Transverse colon (tissue), 4 donors: ENCODE measurements around the gene LPCAT2. TPM values are rescaled to one million over a fixed set of nuclear protein-coding genes. Genes with fewer than 3 reads are reported as not detected.

Experiments used
- DNase-seq: peaks from one replicate; pipeline ENCODE4 v3.0.0-alpha.2; 2019
- H3K27ac ChIP-seq, 4 donors: fragments of 200-600 bp; sonication (generic); 2 replicates each; pipeline ENCODE4 v1.5.1; 2016 to 2018; ENCODE audit warnings: inconsistent platforms in 4 of 4
- H3K27me3 ChIP-seq: fragments of 200-600 bp; sonication (generic); 2 replicates; pipeline ENCODE4 v1.5.1; 2017; ENCODE audit warnings: inconsistent platforms
- H3K36me3 ChIP-seq, 4 donors: fragments of 200-600 bp; sonication (generic); 2 replicates each; pipeline ENCODE4 v1.5.1; 2017 to 2019; ENCODE audit warnings: inconsistent platforms in 4 of 4
- H3K4me1 ChIP-seq, 4 donors: fragments of 200-600 bp; sonication (generic); 2 replicates each; pipeline ENCODE4 v1.5.1; 2017 to 2020; ENCODE audit warnings: inconsistent platforms in 4 of 4
- H3K4me3 ChIP-seq, 4 donors: fragments of 200-600 bp; sonication (generic); 1 replicate in 1 of 4; 2 replicates in 3 of 4; pipeline versions ENCODE4 v1.5.1 to v1.6.1; 2017 to 2019; ENCODE audit warnings: inconsistent platforms in 4 of 4
- H3K9me3 ChIP-seq, 2 donors: fragments of 200-600 bp; sonication (generic); 2 replicates each; pipeline ENCODE4 v1.5.1; 2017 to 2019; ENCODE audit warnings: inconsistent platforms in 2 of 2
- EP300 ChIP-seq: sonication (generic); formaldehyde crosslinking; IDR thresholded peaks from one replicate; pipeline ENCODE4 v1.6.1; 2017; ENCODE audit warnings: antibody characterized with exemption, low read depth
- POLR2A ChIP-seq: fragments of 450-650 bp; IDR thresholded peaks from one replicate; pipeline ENCODE4 v1.6.1; 2016; ENCODE audit warnings: antibody characterized with exemption, mild to moderate bottlenecking, moderate library complexity
- POLR2AphosphoS5 ChIP-seq, 3 donors: sonication (generic); formaldehyde crosslinking; IDR thresholded peaks; one replicate each; pipeline ENCODE4 v1.6.1; 2016; ENCODE audit warnings: antibody characterized with exemption in 3 of 3
- WGBS, 2 donors: methylation state at CpG; one replicate each; pipeline ENCODE4 v1.1.5; 2018; ENCODE audit warnings: low coverage in 1 of 2; 5-methylcytosine and 5-hydroxymethylcytosine counted together
- in situ Hi-C, 4 donors: fragments of 200-750 bp; cut with MboI; loops; one replicate each; pipeline versions ENCODE4 v1.15.0 to v1.15.1; 2017; ENCODE audit warnings: low sequenced_read_pairs in 3 of 4, low pct_ligation_motif_present in 1 of 4, low pct_unique_long_range_greater_than_20kb in 1 of 4
- intact Hi-C: fragments of 100-400 bp; cut with DNase I; formaldehyde crosslinking; loops from one replicate; pipeline ENCODE4 v1.15.1; 2023; ENCODE audit warnings: low total_unique reads
- total RNA-seq, 4 donors: library from RNA; depleted of rRNA; stranded (reverse); fragments of >200 nt; gene quantifications; one replicate each; pipeline ENCODE4 v1.1.0, GENCODE V29; 2016
- TF ChIP-seq, protein P1 (sequence below), 5 experiments: fragments of 200-600 bp in 3 of 5; fragments of 450-650 bp in 2 of 5; sonication (generic) in 3 of 5; IDR thresholded peaks; 1 replicate in 2 of 5; 2 replicates in 3 of 5; pipeline ENCODE4 v1.5.1; 2016 to 2017; ENCODE audit warnings: antibody characterized with exemption in 5 of 5, inconsistent platforms in 3 of 5, mild to moderate bottlenecking in 2 of 5, moderate library complexity in 1 of 5

The LPCAT2 gene
- total RNA-seq, 4 donors from 2014 or later: 1.6 to 11.6 (median 6.2) TPM

GRCh38 chr16:55489956-55490265 lies 19.0 kb upstream of the LPCAT2 start:
- in situ Hi-C loops (no loop called here), intact Hi-C loops (no loop called here)
- Histone ChIP-seq H3K4me3 (no peak overlapping the region), H3K27me3 (no peaks in the 10 kb centered on the region), H3K27ac (no peak overlapping the region), H3K9me3 (no peaks in the 10 kb centered on the region), H3K4me1 (peaks cover 1 to 6% (median 4%) of the 10 kb centered on the region in 4 donors), H3K36me3 (no peaks in the 10 kb centered on the region)
- 86% methylated on average over 2 of the region's 2 CpGs; no CpG with 5 or more reads in 1 of the 2 donors for WGBS, 2 donors
- TF ChIP-seq EP300: no peak
- DNase-seq: no peak

DNA sequence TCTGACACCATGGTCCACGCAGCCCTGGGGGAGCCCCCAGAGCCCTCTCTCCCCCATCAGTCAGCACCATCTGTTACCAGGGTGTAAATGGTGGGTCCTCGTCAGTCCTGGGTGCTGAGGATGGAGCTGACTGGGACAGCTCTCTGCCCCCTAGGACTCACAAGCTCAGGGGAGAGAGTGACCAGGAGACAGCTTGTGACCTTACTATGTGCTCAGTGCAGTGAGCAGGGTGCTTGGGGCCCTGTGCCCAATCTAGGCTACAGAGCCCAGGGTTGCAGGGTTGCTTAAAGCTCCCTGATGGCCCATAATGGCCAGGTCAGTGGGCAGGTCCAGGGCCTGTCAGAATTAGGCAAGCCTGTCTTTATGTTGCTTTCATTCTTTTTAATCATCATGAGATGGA lies 18.6 kb upstream of the LPCAT2 start:
- Histone ChIP-seq H3K27me3 (no peaks in the 10 kb centered on the region), H3K27ac (no peak overlapping the region), H3K9me3 (no peaks in the 10 kb centered on the region), H3K4me3 (no peak overlapping the region), H3K4me1 (peaks cover 4 to 10% (median 6%) of the 10 kb centered on the region in 4 donors), H3K36me3 (no peaks in the 10 kb centered on the region)
- WGBS, 2 donors: 48% methylated on average over 2 of the region's 2 CpGs; no CpG with 5 or more reads in 1 of the 2 donors
- TF ChIP-seq POLR2AphosphoS5 (IDR thresholded peaks at IDR 0.05): no peak
- no peak for TF ChIP-seq EP300
- TF ChIP-seq, protein P1, sequence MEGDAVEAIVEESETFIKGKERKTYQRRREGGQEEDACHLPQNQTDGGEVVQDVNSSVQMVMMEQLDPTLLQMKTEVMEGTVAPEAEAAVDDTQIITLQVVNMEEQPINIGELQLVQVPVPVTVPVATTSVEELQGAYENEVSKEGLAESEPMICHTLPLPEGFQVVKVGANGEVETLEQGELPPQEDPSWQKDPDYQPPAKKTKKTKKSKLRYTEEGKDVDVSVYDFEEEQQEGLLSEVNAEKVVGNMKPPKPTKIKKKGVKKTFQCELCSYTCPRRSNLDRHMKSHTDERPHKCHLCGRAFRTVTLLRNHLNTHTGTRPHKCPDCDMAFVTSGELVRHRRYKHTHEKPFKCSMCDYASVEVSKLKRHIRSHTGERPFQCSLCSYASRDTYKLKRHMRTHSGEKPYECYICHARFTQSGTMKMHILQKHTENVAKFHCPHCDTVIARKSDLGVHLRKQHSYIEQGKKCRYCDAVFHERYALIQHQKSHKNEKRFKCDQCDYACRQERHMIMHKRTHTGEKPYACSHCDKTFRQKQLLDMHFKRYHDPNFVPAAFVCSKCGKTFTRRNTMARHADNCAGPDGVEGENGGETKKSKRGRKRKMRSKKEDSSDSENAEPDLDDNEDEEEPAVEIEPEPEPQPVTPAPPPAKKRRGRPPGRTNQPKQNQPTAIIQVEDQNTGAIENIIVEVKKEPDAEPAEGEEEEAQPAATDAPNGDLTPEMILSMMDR (IDR thresholded peaks at IDR 0.05): no peak
- TF ChIP-seq POLR2A: no peak
- in situ Hi-C loops (no loop called here), intact Hi-C loops (no loop called here)
- no peak for DNase-seq

GRCh38 chr16:55491691-55492090 lies 17.2 kb upstream of the LPCAT2 start:
- WGBS, 2 donors: 73% methylated on average over 7 of the region's 7 CpGs; no CpG with 5 or more reads in 1 of the 2 donors

DNA sequence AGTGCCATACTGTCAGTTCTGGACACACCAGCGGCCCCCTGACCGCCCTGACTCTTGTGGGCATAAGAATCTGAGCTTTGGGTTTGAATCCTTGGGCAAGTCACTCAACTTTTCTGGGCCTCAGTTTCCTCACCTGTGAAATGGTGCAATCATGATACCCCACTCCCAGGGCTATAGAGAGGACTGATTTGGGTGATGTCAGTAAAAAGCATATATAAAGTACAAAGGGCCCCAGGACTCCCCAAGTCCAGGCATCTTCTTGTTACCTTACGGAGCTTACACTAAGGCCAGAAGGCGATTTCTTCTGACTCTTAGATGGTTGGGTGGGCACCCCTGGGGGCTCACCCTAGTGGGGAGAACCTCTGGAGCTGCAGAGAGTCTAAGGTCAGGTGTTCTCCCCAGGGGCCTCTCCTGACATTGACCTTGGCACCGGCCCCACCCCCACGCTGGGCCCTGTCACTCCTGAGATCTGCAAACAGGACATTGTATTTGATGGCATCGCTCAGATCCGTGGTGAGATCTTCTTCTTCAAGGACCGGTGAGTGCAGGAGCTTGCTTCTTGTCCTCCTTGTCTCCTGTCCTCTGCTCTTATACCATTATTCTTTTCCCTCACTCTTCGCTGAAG lies 16.0 kb upstream of the LPCAT2 start:
- no peak for DNase-seq
- H3K36me3 ChIP-seq: no peaks in the 10 kb centered on the region
- H3K9me3 ChIP-seq: no peaks in the 10 kb centered on the region
- no peak overlapping the region for H3K27ac ChIP-seq
- WGBS, 2 donors: 92% methylated on average over 8 of the region's 10 CpGs; no CpG with 5 or more reads in 1 of the 2 donors
- intact Hi-C loops (no loop called here), in situ Hi-C loops (no loop called here)
- H3K4me3 ChIP-seq: no peak overlapping the region
- peaks cover 4 to 13% (median 6%) of the 10 kb centered on the region in 4 donors for H3K4me1 ChIP-seq
- no peaks in the 10 kb centered on the region for H3K27me3 ChIP-seq
- TF ChIP-seq, protein P1 (IDR thresholded peaks at IDR 0.05): no peak
- no peak for TF ChIP-seq POLR2AphosphoS5 (IDR thresholded peaks at IDR 0.05)
- TF ChIP-seq EP300: no peak
- TF ChIP-seq POLR2A: no peak

More at GRCh38 chr16:55491691-55492090, 17.2 kb upstream of the LPCAT2 start:
- Histone ChIP-seq H3K27me3 (no peaks in the 10 kb centered on the region), H3K36me3 (no peaks in the 10 kb centered on the region), H3K27ac (no peak overlapping the region), H3K4me1 (peaks cover 4 to 13% (median 6%) of the 10 kb centered on the region in 4 donors), H3K9me3 (no peaks in the 10 kb centered on the region), H3K4me3 (no peak overlapping the region)
- in situ Hi-C loops (no loop called here), intact Hi-C loops (no loop called here)
- TF ChIP-seq POLR2AphosphoS5 (IDR thresholded peaks at IDR 0.05) (no peak), POLR2A (no peak)
- TF ChIP-seq, protein P1 (IDR thresholded peaks at IDR 0.05): no peak
- DNase-seq: no peak

- peak; percentile 45 for DNase-seq
- WGBS, 2 donors: 23 to 27% methylated on average over 3 of the region's 3 CpGs
- H3K4me1 ChIP-seq: peaks cover 6 to 16% (median 7%) of the 10 kb centered on the region in 4 donors
- no peaks in the 10 kb centered on the region for H3K36me3 ChIP-seq
- in situ Hi-C loops: no loop called here
- intact Hi-C loops: no loop called here
- H3K27ac ChIP-seq: no peak overlapping the region
- H3K4me3 ChIP-seq: no peak overlapping the region
- H3K9me3 ChIP-seq: no peaks in the 10 kb centered on the region
- TF ChIP-seq, protein P1 (IDR thresholded peaks at IDR 0.05): peak in 4 of 5 experiments; percentile 22 to 38 (median 25)
- TF ChIP-seq POLR2A: no peak
- no peaks in the 10 kb centered on the region for H3K27me3 ChIP-seq
These were observed 13.9 kb upstream of the LPCAT2 start for GRCh38 chr16:55494994-55495421.
